Calu3 (cell line): Measurements from ENCODE around the gene TLL2. TPM values are rescaled to one million over a fixed set of nuclear protein-coding genes. Genes with fewer than 3 reads are reported as not detected.

Experiments
- BruUV-seq: library from RNA; stranded (reverse); fragments of 400-500 nt; replicated peaks from 2 replicates; lab custom pipeline; 2021; lab: Mats Ljungman, UMichigan
- CTCF ChIA-PET: fragments of 300-600 bp; sonication (Branson Sonifier 250); formaldehyde crosslinking; loops from one replicate; lab custom pipeline; 2022; ENCODE audit warnings: antibody characterized with exemption; lab: Charles Lee
- DNase-seq: peaks from one replicate; pipeline ENCODE4 v3.0.0; 2022
- H3K27ac Mint-ChIP-seq: one replicate; pipeline ENCODE4 v1.8.0; 2022; ENCODE audit warnings: mixed read lengths; ENCODE audit not compliant: unreplicated experiment
- H3K27me3 Mint-ChIP-seq: one replicate; pipeline ENCODE4 v1.8.0; 2022; ENCODE audit warnings: mixed read lengths; ENCODE audit not compliant: unreplicated experiment
- H3K36me3 Mint-ChIP-seq: one replicate; pipeline ENCODE4 v1.8.0; 2022; ENCODE audit warnings: mild to moderate bottlenecking, moderate library complexity, mixed read lengths; ENCODE audit not compliant: insufficient read depth, unreplicated experiment
- H3K4me1 Mint-ChIP-seq: one replicate; pipeline ENCODE4 v1.8.0; 2022; ENCODE audit warnings: mild to moderate bottlenecking, low read depth, mixed read lengths; ENCODE audit not compliant: unreplicated experiment
- H3K4me3 Mint-ChIP-seq: one replicate; pipeline ENCODE4 v1.8.0; 2022; ENCODE audit warnings: mild to moderate bottlenecking, low read depth, moderate library complexity, mixed read lengths; ENCODE audit not compliant: unreplicated experiment
- H3K9me3 Mint-ChIP-seq: one replicate; pipeline ENCODE4 v1.8.0; 2022; ENCODE audit warnings: low read depth, mixed read lengths; ENCODE audit not compliant: unreplicated experiment
- CTCF ChIP-seq: fragments of 200-600 bp; IDR thresholded peaks from one replicate; pipeline ENCODE4 v1.8.0; 2022; ENCODE audit warnings: antibody characterized with exemption; ENCODE audit not compliant: unreplicated experiment
- intact Hi-C: fragments of 100-400 bp; cut with micrococcal nuclease; formaldehyde crosslinking; loops from one replicate; pipeline ENCODE4 v1.10.0; 2022; ENCODE audit not compliant: unreplicated experiment
- total RNA-seq: library from RNA; stranded (reverse); gene quantifications from 2 replicates; pipeline ENCODE4 v1.2.3, GENCODE V29; 2022

Gene TLL2
- total RNA-seq, 1 experiment from 2014 or later, result 0.66 TPM

GRCh38 chr10:96360331-96360730, 153.4 kb downstream of the TLL2 start:
- Mint-ChIP-seq H3K4me3 (no peak overlapping the region), H3K9me3 (no peaks in the 10 kb centered on the region), H3K27me3 (peaks cover 65% of the 10 kb centered on the region), H3K27ac (no peak overlapping the region), H3K4me1 (no peaks in the 10 kb centered on the region), H3K36me3 (no peaks in the 10 kb centered on the region)
- CTCF ChIA-PET, result no interaction called here
- TF ChIP-seq CTCF, result no peak
- no TSS peak for BruUV-seq
- no peak for DNase-seq
- intact Hi-C loops, result no loop called here

- Mint-ChIP-seq H3K4me1 (no peaks in the 10 kb centered on the region), H3K36me3 (no peaks in the 10 kb centered on the region), H3K4me3 (no peak overlapping the region), H3K27me3 (peaks cover 69% of the 10 kb centered on the region), H3K27ac (no peak overlapping the region), H3K9me3 (no peaks in the 10 kb centered on the region)
- CTCF ChIA-PET, result no interaction called here
- no TSS peak for BruUV-seq
- intact Hi-C loops, result no loop called here
- no peak for DNase-seq
- no peak for TF ChIP-seq CTCF
Measured at GRCh38 chr10:96359616-96360015, 154.1 kb downstream of the TLL2 start.

- H3K27me3 Mint-ChIP-seq, result peaks cover 69% of the 10 kb centered on the region
- no TSS peak for BruUV-seq
- H3K9me3 Mint-ChIP-seq, result no peaks in the 10 kb centered on the region
- no peak for DNase-seq
- no peak within 1 kb of the TSS for H3K4me3 Mint-ChIP-seq
- no peak within 1 kb of the TSS for H3K27ac Mint-ChIP-seq
- H3K4me1 Mint-ChIP-seq, result no peaks in the 10 kb centered on the region
- CTCF ChIA-PET, result no interaction called here
- H3K36me3 Mint-ChIP-seq, result no peaks in the 10 kb centered on the region
- intact Hi-C loops, result no loop called here
- no peak for TF ChIP-seq CTCF
Measured at GRCh38 chr10:96358851-96359540, 154.7 kb downstream of the TLL2 start, which contains the start of gene OPALIN. Gene OPALIN, minus strand, starts transcription at chr10:96359002. Its CDS starts 106 bp downstream, at chr10:96358896.

- Mint-ChIP-seq H3K36me3 (no peaks in the 10 kb centered on the region), H3K4me1 (no peaks in the 10 kb centered on the region), H3K27ac (no peak overlapping the region), H3K9me3 (no peaks in the 10 kb centered on the region), H3K27me3 (peaks cover 64% of the 10 kb centered on the region), H3K4me3 (no peak overlapping the region)
- DNase-seq, result no peak
- CTCF ChIA-PET, result no interaction called here
- intact Hi-C loops, result no loop called here
- BruUV-seq, result no TSS peak
- TF ChIP-seq CTCF, result no peak
Measured at GRCh38 chr10:96357038-96357620, 156.6 kb downstream of the TLL2 start.
